Activated naive CD4-positive, alpha-beta T cell treated with anti-CD3 and anti-CD28 coated beads, Interleukin-2, amount 50 U/mL, for 24 hours (primary cell): ENCODE data around the gene PALD1.
"Not testable (repeated sequence)": the region's sequence is repeated elsewhere in the genome, so short reads cannot be mapped to it uniquely, and the experiment has no call there.

ENCODE experiments used
- H3K27ac Mint-ChIP-seq: one replicate; pipeline ENCODE4 v1.8.0; 2021; ENCODE audit warnings: mild to moderate bottlenecking, mixed read lengths
- H3K27me3 Mint-ChIP-seq: one replicate; pipeline ENCODE4 v1.8.0; 2021; ENCODE audit warnings: mixed read lengths
- H3K36me3 Mint-ChIP-seq: one replicate; pipeline ENCODE4 v1.8.0; 2021; ENCODE audit warnings: mixed read lengths
- H3K4me1 Mint-ChIP-seq: one replicate; pipeline ENCODE4 v1.8.0; 2021; ENCODE audit warnings: mixed read lengths
- H3K4me3 Mint-ChIP-seq: one replicate; pipeline ENCODE4 v1.8.0; 2021; ENCODE audit warnings: mild to moderate bottlenecking, mixed read lengths
- H3K9me3 Mint-ChIP-seq: one replicate; pipeline ENCODE4 v1.8.0; 2021; ENCODE audit warnings: mixed read lengths

The PALD1 gene

DNA sequence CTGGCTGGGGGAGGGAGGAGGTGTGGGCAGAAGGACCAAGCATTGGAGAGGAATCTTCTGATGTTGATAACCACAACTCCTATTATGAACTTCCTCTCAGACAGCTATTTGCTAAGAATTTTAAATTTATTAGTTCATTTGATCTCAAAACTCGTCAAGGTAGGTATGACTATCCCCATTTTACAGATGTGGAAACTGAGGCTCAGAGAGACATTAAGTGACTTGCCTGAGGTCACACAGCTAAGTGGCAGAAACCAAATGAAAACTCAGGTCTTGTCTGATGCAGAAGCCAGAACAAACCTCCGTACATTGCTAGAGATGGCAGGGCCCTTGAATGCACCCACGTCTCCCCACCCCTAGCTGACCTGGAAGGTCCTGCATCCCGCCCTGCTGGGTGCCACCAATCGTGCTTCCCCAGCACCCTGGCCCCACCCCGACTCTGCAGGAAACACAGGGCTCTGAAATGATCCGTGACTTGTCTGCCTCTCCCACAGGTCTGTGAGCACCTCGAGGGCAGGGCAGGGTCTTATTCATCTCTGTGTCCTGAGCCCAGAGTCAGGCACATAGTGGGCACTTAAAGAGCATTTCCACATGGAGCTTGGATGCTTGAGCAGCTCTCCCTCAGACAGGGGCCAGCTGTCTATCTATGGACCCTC, 5.6 kb upstream of the PALD1 start:
- H3K27me3 Mint-ChIP-seq, result no peaks in the 10 kb centered on the region

DNA sequence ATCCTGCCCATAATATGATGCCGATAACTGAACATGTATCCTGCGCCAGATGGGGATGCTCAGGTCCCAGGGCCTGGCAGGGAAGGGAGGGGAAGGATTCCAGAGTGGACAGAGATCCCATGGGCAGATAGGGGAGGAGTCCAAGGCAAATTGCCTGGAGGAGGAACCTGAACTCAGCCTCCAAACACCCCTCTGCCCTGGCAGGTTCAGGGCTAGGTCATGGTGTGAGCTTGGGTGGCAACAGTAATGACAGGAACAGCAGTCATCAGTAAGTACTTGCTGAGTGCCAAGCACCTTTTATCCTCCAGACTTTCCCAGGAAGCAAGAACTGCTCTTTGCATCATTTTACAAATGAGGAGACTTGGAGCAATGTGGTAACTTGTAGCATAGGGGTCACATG, 3.8 kb upstream of the PALD1 start:
- no peak overlapping the region for H3K4me3 Mint-ChIP-seq

More for the DNA sequence above, 5.6 kb upstream of the PALD1 start:
- Mint-ChIP-seq H3K4me3 (no peak overlapping the region), H3K36me3 (no peaks in the 10 kb centered on the region), H3K9me3 (no peaks in the 10 kb centered on the region), H3K4me1 (peaks cover 30% of the 10 kb centered on the region), H3K27ac (no peak overlapping the region)

DNA sequence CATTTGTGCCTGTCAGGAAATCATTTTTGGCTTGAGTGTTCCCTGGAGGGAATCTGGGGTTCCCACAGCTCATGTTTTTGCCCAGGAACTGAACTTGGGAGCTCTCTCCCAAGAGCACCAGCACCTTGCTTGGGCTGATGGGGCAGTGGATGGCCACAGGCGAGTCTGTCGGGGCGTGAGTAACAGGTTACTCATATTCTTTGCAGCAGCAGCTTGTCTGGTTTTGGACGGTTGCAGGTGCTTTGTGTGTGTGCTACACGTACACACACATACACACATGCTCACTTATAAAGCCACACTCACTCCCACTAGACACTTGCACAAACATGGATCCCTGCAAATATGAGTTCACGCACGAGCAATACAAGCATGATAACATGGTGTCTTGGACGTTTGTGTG, 2.9 kb upstream of the PALD1 start:
- H3K27ac Mint-ChIP-seq, result no peak overlapping the region
- no peak overlapping the region for H3K4me3 Mint-ChIP-seq
- H3K27me3 Mint-ChIP-seq, result no peaks in the 10 kb centered on the region
- H3K9me3 Mint-ChIP-seq, result no peaks in the 10 kb centered on the region
- H3K36me3 Mint-ChIP-seq, result no peaks in the 10 kb centered on the region
- peaks cover 50% of the 10 kb centered on the region for H3K4me1 Mint-ChIP-seq

More for the DNA sequence above, 3.8 kb upstream of the PALD1 start:
- Mint-ChIP-seq H3K36me3 (no peaks in the 10 kb centered on the region), H3K27ac (no peak overlapping the region), H3K27me3 (no peaks in the 10 kb centered on the region), H3K9me3 (no peaks in the 10 kb centered on the region), H3K4me1 (peaks cover 41% of the 10 kb centered on the region)

DNA sequence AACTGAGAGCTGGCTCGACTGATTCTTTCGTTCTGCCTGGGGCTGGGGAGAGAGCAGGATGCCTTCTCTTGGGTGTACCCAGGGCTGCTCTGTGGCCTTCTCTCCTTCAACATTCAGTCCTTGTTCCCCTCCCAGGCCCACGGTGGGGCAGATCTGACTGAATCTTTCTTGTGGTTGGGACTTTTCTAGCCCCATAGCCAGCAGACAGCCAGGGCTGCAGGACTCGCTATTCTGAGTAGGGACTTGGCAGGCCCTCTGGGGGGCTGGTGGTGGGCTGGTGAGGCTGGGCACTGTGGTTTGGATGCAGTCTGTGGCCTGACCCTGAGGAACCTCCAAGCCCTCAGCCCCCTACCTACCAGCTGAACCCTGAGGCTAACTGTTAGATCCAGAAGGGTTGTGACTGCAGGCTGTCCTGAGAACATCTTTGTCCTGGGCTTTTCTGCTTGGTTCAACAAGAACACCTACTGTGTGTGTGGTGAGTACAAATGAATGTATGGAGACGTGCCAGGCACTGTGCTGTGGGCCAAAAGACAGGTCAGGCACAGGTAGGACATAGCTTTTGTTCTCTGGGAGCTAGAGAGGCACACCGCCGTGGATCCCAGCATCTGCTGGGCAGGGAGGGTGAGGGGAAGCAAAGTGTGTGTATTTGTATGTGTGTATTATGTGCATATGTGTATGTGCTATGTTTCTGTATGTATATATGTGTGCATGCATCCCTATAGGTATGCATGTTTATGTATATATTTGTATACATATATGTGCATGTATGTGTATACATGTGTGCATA, 2.1 kb upstream of the PALD1 start:
- H3K9me3 Mint-ChIP-seq, result no peaks in the 10 kb centered on the region
- peak overlapping the region; percentile 48 for H3K4me3 Mint-ChIP-seq
- H3K4me1 Mint-ChIP-seq, result peaks cover 56% of the 10 kb centered on the region
- H3K27me3 Mint-ChIP-seq, result no peaks in the 10 kb centered on the region
- no peak overlapping the region for H3K27ac Mint-ChIP-seq
- no peaks in the 10 kb centered on the region for H3K36me3 Mint-ChIP-seq

DNA sequence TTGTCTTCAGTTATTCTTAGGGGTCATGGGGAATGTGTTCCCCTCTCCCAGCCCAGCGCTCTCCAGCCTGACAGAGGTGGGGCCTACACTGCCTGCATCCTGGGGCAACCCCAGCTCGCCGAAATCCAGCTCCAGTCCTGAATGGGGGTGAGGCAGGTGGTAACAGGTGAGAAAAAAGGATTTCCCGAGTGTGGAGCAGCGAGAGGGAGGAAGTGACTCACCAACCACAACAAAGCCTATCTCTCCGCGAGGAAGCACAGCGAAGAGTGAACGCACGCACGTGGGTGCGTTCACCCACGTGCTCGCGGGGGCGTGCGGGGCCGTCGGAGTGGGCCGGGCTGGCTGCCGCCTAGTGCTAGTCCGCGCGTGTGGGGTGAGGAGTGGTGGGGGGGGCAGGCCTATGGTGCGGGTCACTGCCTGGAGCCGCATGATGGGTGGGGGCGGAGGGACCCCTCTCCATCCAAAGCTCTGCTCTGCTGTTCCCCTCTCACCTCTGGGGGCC, 855 bp upstream of the PALD1 start:
- Mint-ChIP-seq H3K36me3 (no peaks in the 10 kb centered on the region), H3K27me3 (no peaks in the 10 kb centered on the region), H3K9me3 (no peaks in the 10 kb centered on the region), H3K4me1 (peaks cover 60% of the 10 kb centered on the region), H3K27ac (peak overlapping the region; percentile 93), H3K4me3 (peak overlapping the region; percentile 82)

DNA sequence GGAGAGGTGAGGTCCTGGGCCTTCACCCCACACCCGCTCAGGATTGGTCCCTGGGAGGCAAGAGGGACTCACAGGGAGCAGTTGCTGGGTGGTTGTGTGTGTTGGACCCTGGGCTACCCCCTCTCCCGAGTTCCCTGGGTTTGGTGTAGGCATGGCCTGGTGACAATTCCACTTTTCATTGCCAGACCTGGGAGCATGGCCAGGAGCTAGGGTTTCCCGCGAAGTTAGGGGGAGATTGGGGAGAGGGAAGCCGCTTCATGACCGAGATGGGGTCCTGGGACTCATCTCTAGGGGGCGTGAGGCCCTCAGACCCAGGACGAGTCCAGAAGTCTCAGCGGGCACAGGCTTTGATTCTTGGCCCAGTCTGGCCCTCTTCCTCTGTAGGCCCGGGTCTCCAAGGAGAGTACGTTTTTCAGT, 606 bp downstream of the PALD1 start:
- Mint-ChIP-seq H3K4me1 (peaks cover 60% of the 10 kb centered on the region), H3K9me3 (no peaks in the 10 kb centered on the region), H3K36me3 (no peaks in the 10 kb centered on the region), H3K4me3 (peak overlapping the region; percentile 74), H3K27ac (no peak overlapping the region), H3K27me3 (no peaks in the 10 kb centered on the region)

DNA sequence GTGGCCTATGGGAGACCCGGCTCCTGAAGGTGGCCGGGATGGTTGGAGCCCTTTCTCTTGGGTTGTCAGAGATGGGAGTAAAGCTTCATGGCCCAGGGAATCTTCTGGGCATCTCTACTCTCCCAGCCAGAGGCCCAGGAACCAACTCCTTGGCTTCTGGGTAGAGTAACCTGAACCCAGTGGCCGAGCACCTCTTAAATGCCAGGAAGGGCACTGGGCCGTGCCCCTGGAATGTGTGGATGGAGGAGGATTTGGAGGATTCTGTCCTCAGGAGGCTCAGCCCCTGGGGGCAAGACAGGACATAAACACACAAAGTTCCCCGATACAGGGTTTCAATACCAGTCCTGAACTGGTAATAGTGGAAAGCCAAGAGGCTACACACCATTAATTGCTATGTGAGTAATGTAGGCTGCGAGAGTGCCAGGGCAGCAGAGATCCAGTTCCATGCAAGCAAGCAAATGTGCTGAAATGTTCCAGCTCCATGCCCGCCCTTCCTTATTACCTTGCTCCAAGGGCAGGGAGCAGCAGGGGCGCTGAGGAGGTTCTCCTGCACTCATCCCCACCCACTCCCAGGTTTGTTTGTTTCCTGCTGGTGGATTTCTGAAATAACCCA, 1.2 kb downstream of the PALD1 start:
- no peak overlapping the region for H3K27ac Mint-ChIP-seq

DNA sequence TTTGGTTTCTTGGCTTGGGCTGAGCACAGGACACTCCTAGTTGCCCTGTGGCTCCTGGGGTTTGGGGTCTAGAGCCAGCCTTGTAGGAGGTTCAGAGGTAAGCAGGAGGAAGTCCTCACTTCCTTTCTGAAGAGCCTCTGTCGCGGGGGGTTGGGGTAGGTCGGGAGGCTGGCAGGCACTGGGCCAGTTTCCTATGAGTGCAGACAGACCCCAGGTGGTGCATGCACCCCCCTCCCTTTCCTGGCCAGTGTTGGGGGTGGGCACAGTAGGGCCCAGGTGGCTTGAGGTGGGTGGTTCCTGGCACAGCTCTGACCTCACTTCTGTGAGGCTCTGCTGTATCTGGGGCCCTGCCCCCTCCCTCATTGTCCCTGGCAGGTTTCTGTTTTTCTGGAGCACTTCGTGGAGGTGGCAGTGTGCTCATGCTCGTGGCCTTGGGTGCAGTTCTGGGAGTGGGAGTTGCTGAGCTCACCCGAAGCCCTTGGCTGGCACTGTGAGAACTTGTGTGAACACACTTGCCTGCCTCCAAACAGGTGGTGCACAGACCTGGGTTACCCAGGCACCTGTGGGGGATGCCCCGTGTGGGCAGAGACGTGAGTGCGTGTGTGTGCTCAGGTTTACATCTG, 1.8 kb downstream of the PALD1 start:
- H3K9me3 Mint-ChIP-seq, result no peaks in the 10 kb centered on the region
- H3K36me3 Mint-ChIP-seq, result no peaks in the 10 kb centered on the region
- no peaks in the 10 kb centered on the region for H3K27me3 Mint-ChIP-seq
- peaks cover 54% of the 10 kb centered on the region for H3K4me1 Mint-ChIP-seq
- peak overlapping the region; percentile 84 for H3K4me3 Mint-ChIP-seq
- H3K27ac Mint-ChIP-seq, result peak overlapping the region; percentile 65

More for the DNA sequence above, 1.2 kb downstream of the PALD1 start:
- H3K9me3 Mint-ChIP-seq, result no peaks in the 10 kb centered on the region
- H3K4me1 Mint-ChIP-seq, result peaks cover 60% of the 10 kb centered on the region
- no peaks in the 10 kb centered on the region for H3K36me3 Mint-ChIP-seq
- H3K4me3 Mint-ChIP-seq, result peak overlapping the region; percentile 84
- no peaks in the 10 kb centered on the region for H3K27me3 Mint-ChIP-seq

DNA sequence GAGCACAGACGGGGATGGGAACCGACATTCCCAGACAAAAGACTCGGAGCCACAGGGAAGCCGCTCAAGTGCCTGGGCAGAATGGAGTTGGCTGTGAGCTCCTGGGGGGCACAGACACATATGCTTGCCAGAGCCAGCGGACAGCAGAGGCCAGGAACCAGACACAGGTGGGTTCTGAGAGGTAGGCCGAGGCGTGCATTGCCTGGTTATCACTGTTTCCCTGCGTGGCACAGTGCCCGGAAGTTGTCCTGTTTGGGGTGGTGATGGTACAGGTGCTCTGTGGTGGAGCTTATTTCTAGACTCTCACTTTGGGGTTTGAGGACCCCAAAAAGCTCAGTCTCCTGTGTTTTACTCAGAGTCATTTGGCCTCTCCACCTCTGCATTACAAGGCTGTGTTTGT, 2.5 kb downstream of the PALD1 start:
- Mint-ChIP-seq H3K27ac (no peak overlapping the region), H3K27me3 (no peaks in the 10 kb centered on the region), H3K4me3 (no peak overlapping the region), H3K4me1 (peaks cover 48% of the 10 kb centered on the region), H3K36me3 (no peaks in the 10 kb centered on the region), H3K9me3 (no peaks in the 10 kb centered on the region)

DNA sequence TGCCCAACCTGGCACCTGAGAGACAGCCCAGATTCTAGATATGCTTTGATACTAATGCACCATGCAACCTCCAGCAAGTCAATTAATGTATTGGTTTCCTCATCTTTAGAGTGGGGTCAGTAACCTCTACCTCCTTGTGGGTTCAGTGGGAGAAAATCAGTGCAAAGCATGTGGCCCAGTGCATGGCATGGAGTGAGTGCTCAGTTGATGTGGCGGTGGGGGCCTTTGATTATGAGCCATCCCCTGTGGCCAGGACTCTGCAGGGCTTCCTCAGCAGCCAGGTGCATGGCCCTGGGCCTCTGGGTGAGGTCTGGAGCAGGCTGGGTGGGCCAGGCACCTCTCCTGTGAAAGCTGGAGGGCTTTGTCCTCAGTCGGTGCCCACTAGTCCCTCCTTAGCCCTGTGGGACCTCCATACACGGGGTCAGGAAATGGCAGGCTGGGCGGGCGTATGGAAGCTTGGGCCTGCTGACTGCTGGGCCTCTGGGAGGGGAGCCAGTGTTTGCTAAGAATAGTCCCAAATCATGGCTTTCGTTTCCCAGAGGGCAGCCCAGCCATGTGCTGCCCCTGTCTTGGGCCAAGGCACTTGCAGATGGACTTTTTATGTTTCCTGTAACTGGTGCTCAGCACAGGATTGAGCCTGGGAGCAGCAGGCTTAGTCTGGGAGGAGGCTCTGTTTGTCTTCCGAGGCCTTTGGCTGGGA, 3.4 kb downstream of the PALD1 start:
- no peaks in the 10 kb centered on the region for H3K27me3 Mint-ChIP-seq
- H3K9me3 Mint-ChIP-seq, result no peaks in the 10 kb centered on the region
- no peak overlapping the region for H3K27ac Mint-ChIP-seq
- H3K4me1 Mint-ChIP-seq, result peaks cover 39% of the 10 kb centered on the region
- H3K4me3 Mint-ChIP-seq, result no peak overlapping the region
- no peaks in the 10 kb centered on the region for H3K36me3 Mint-ChIP-seq

DNA sequence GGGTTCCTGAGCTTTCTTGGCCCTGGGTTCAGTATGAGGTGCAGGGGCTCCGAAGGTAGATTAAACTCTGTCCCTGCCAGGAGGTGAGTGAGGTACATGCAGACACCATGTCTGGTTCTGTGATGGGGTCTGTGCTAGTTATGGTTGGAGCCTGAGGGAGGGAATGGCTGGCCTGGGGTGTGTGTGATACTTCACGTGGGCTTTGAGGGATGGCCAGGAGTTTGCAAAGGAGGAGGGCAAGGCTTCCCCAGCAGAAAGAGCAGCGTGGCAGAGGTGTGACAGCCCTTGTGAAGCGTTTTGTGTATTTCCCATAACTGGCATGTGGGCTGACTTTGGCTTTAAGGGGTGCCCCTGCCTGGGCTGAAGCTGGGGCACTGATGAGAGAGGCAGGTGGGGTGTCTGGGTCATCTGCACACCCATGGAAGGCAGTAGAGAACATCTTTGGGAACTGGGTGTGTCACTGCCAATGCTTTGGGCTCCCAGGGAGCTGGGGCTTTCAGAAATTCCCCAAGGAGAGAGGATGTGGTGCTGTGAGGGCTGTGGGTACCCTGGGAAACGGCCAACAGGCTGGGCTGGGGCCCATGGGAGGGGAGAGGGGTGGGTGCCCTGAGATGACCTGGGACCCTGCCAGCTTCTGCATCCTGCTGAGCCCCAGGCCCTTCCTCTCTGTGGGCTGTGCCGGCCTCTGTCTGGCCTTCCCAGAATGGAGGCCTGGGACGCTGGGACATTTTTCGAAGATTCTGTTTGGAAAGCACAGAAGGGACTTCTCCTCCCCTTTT, 4.6 kb downstream of the PALD1 start:
- no peaks in the 10 kb centered on the region for H3K27me3 Mint-ChIP-seq
- H3K4me3 Mint-ChIP-seq, result no peak overlapping the region
- no peaks in the 10 kb centered on the region for H3K36me3 Mint-ChIP-seq
- no peak overlapping the region for H3K27ac Mint-ChIP-seq
- H3K9me3 Mint-ChIP-seq, result no peaks in the 10 kb centered on the region
- peaks cover 27% of the 10 kb centered on the region for H3K4me1 Mint-ChIP-seq

DNA sequence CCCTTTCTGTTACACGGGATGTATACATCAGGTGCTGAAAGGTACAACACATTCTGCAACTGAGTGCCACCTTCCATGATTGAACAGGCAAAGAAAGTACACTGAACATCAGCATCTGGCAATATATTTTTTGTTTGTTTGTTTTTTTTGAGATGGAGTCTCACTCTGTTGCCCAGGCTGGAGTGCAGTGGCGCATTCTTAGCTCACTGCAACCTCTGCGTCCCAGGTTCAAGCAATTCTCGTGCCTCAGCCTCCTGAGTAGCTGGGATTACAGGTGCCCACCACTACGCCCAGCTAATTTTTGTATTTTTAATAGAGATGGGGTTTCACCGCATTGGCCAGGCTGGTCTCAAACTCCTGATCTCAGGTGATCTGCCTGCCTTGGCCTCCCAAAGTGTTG, 5.3 kb downstream of the PALD1 start:
- not testable (repeated sequence) for H3K27ac Mint-ChIP-seq, H3K9me3 Mint-ChIP-seq, H3K4me3 Mint-ChIP-seq, H3K27me3 Mint-ChIP-seq, H3K36me3 Mint-ChIP-seq
- peaks cover 27% of the 10 kb centered on the region for H3K4me1 Mint-ChIP-seq

DNA sequence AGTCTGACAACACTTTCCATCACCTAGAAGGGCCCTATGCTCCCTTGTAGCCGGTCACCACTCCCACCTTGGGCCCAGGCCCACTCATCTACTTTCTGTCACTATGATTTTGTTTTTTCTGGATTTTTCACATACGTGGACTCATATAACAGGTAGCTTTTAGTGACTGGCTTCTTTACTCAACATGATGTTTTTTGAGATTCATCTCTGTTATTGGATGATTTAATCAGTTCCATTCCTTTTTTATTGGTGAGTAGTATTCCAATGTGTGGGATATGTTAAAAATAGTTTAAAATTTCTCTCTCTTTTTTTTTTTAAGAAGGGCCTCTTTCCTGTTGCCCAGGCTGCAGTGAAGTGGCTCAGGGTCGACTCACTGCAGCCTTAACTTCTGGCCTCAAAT, 9.3 kb downstream of the PALD1 start:
- no peaks in the 10 kb centered on the region for H3K4me1 Mint-ChIP-seq
- H3K27me3 Mint-ChIP-seq, result no peaks in the 10 kb centered on the region
- no peaks in the 10 kb centered on the region for H3K9me3 Mint-ChIP-seq
- no peak overlapping the region for H3K27ac Mint-ChIP-seq
- no peak overlapping the region for H3K4me3 Mint-ChIP-seq
- H3K36me3 Mint-ChIP-seq, result no peaks in the 10 kb centered on the region

DNA sequence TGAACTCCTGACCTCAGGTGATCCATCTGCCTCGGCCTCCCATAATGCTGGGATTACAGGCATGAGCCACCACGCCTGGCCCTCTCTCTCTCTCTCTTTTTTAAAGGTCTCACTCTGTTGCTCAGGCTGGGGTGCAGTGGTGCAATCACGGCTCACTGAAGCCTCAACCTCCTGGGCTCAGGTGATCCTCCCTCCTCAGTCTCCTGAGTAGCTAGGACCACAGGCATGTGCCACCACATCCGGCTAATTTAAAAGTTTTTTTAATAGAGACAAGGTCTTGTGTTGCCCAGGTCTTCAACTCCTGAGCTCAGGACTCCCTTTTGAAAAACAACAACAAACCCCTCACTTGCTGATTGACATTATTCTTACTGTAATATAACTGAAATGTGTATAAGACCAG, 11.6 kb downstream of the PALD1 start:
- Mint-ChIP-seq H3K27me3 (no peaks in the 10 kb centered on the region), H3K36me3 (no peaks in the 10 kb centered on the region), H3K4me3 (no peak overlapping the region), H3K4me1 (peaks cover 16% of the 10 kb centered on the region), H3K9me3 (no peaks in the 10 kb centered on the region), H3K27ac (no peak overlapping the region)

DNA sequence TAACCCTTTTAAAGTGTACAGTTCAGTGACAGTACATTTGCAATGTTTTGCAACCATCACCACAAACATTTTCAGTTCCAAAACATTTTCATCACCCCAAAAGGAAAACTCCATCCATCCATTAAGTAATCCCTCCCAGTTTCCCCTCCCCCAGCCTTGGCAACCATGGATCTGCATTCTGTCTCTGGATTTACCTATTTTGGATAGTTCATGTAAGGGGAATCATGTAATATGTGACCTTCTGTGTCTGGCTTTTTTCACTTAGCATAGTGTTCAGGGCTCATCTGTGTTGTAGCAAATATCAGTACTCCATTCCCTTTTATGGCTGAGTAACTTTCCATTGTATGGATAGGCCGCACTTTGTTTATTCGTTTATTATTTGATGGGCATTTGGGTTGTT, 13.0 kb downstream of the PALD1 start:
- Mint-ChIP-seq H3K27me3 (no peaks in the 10 kb centered on the region), H3K4me3 (no peak overlapping the region)

More for the DNA sequence above, 13.0 kb downstream of the PALD1 start:
- H3K27ac Mint-ChIP-seq, result no peak overlapping the region
- no peaks in the 10 kb centered on the region for H3K9me3 Mint-ChIP-seq
- H3K36me3 Mint-ChIP-seq, result no peaks in the 10 kb centered on the region
- H3K4me1 Mint-ChIP-seq, result peaks cover 20% of the 10 kb centered on the region
